ENCODE measurements around the gene TSPAN18. TPM values are rescaled to one million over a fixed set of nuclear protein-coding genes. Genes with fewer than 3 reads are reported as not detected.

TSPAN18 gene
- polyA plus RNA-seq, 1 donor: 44.4 TPM

DNA sequence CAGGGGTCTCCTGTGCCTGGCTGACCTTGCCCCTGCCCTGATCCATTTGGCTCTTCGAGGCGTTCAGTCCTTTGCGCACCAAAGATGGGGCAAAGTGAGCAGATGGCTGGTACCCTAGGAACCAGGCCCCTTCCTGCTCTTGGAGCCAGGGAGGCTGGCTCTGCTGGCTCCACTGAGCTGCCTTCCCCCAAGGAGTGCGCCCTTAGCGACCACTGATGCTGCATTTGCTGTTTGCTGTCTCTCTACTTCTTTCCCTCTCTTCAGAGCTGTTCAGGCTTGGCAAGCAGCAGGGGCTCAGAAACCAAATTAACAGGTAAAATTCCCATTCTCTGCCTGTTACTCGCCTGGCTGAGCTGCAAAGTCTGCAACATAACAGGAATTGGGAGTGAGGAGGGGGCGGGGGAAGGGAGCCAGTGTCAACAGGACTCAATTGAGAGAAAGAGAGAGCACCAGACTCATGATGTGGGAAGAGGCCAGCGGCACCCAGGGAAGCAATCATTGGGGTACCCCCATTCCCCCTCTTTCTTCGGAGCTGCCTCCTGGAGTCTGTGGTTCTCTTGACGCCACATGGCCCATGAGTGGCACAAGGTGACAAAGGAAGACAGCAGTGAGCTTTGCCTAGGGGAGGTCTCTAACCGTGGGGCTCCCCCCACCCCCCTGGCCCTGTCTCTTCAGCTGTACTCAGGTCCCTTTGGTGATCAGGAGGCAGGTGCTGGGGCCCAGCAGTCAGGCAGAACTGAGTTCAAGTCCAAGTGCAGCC, 121.6 kb downstream of the TSPAN18 start:
- no peak for DNase-seq

DNA sequence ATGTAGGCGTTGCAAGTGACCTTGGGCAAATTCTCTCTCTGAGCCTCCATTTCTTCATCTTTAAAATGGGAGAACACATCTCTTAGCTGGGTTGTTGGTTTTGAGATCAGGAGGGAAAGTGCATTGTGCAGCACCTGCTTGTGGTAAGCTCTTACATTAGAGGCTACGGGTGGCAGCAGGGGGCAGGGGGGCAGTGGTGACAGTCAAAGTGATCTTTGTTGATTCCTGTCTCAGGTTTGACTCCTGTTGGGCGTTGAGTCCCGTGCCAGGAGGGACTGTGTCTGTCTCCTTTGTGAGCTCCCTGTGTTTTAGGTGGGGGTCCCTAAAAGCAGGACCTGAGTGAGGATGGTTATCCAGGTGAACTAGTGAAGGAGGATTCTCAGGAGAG, 122.2 kb downstream of the TSPAN18 start:
- DNase-seq: no peak

DNA sequence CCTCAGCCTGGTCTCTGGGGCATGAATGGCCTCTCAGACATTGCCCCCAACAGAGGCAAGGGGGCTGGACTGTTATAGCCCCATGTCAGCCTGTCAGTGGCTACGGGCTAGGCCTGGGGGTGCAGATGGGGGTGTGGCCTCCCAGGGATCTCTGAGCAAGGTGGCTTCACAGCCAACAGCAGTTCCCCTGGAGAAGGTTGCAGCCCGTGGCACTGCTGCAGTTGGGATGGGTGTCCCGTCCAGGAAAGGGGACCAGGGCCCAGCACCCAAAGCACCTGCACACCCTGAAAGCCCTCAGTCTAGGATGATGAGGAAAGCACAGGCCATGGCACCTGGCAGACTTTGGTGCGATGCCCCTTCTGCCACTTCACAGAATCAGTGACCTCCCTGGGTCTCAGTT, 122.7 kb downstream of the TSPAN18 start:
- DNase-seq: no peak

DNA sequence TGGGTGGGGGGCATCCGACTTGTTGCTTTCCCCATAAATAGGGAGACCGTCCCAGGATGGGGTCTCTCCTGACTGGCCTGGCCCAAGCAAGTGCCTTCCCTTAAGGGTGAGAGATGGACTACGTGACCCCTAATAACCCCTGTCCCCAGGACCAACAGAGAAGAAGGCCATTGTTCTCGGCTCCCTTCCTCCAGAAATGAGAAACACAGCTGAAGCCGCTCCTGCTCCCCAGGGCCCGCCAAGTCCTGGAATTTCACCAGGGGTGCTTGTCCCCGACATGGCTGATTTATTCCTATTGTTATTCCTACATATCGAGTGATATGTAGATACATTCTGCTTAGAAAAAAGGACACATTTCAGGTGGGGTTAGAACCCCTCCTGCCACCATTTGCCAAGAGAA, 123.2 kb downstream of the TSPAN18 start:
- no peak for DNase-seq

DNA sequence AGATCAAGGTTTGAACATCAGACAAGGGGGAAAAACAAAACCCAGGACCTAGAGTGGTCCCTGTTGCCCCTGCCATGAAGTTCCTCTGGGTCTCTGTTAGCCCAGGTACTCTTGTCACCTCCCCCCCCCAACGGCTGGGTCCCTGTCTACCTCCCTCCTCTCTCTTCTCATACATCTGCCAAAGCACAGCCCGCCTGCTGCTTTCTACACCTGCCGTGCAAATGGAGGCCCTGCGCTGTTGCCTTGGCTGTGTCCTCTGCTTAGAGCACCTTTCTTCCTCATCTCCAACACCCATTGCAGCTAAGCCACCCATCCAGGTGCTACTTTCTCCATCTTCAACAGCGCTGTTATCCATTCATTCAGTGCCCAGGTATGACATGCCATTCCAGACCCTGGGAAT, 124.7 kb downstream of the TSPAN18 start:
- DNase-seq: no peak

DNA sequence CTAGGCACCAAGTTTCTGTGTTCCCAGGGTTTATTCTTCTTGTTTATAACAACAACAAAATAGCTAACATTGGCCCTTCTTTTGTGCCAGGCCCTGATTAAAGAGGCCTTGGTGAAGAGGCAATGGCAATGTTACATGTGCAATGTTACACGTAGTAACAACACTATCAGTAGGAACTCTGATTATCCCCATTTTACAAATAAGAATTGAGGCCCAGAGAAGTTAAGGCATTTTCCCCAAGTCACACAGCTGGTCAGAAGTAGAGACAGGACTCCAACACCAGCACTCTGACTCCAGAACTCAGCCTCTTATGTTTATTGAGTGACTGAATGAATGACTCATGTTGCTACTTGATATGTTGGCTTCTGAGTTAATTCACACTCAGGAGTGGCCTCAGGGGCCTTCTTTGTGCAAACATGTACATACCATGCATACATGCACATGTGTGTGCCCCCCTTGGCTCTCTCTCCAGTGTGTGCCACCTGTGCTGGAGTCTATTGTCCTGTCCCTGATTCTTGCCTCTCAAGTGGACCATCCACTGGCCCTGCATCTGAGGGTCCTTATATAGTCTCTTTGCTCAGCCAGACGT, 125.5 kb downstream of the TSPAN18 start:
- DNase-seq: no peak

DNA sequence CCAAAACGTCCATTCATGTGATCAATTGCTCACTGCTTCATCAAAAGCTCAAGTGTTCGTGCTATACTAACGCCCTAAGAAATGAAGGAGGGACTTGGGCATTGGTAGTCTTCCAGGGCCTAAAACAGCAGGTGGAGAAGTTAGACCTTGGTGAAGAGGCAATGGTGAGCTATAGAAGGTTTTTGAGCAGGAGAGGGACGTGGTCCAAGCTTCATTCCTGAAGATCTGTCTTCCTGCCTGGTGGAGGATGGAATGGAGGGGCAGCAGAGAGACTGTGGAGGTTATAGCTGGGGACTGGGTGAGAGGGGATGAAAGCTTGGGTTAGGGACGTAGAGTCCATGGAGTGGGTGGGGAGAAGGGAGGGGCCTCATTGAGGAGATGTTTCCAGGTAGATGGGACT, 126.2 kb downstream of the TSPAN18 start:
- no peak for DNase-seq

DNA sequence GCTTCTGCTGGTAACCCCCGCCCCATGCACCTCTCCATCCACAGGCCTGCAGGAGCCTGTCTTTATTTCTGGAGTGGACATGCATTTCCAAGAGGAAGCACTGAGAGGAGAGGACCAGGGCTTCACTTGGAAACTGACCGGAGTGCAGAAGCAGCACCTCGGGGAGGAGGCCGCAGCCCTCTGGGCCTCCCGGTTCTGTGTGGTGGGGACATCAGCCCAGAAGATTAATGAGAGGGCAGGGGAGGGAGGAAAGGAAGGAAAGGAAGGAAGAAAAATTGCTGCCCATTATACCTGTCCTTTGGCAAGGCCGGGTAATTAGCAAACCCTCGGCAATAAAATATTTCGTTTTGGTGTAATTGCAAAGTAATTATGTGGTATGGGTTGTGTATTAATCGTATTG, 126.9 kb downstream of the TSPAN18 start:
- DNase-seq: no peak

DNA sequence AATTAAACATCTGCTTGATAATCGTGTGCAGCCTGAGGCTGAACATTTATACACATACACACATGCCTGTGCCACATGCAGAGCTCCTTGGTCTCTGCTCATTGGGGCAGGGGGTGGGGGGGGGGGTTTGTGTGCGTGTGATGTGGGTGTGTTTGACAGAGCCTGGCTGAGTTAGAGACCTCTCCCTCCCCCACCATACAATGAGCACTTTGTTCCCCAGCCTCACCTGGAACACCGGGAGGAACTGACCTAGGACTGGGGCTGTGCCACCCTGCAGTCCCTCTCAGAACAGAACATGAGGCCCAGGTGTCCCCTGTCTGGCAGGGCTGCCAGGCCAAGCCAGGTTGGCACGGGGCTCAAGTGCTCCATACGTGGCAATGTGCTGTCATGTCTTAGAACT, 127.3 kb downstream of the TSPAN18 start:
- no peak for DNase-seq

DNA sequence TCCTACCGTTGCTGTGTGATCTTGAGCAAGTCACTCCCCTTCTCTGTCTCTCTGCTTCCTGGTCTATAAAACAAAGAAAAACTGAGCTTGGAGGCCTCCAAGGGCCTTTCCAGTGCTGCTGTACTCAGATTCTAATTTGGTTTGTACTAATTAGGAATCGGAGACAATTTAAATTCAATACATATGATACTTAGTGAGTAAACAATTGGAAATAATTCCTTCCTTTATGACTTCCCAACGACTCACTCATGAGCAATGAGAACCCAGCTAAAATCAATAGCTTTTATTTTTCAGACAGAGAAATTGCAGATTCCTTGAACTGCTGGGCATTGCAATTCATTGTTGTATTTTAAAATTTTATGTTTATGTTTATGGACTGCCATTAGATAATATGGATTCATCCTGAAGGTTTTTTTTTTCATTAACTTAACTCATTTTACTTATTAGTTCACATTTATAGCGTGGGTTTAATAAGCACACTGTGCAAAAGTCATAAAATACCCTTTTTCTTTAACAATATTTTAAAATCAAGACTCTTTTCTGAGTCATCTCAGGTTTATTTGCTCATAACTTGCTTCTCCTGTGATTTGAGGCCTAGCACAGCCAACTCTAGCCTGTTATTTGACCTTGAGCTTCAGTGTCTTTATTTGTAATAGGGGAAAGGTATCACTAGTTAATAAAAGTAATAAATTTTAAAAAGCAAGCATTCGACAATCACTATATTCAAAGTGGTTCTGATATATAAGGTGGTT, 128.2 kb downstream of the TSPAN18 start:
- DNase-seq: no peak

DNA sequence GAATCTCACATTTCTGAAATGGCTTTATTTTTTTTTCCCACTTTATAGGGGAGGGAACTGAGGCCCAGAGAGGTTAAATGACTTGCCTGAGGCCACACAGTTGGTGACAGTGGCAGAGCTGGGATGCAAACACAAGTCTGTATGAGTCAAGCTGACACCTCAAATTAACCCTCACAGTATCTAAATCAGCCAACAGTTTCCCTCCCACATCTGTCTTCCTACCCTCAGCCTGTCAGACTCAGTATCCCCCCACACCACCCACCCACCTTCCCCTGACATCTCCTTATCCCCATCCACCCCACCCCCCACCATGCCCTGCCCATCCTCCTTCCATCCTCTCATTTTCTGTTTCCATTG, 128.7 kb downstream of the TSPAN18 start:
- DNase-seq: no peak

DNA sequence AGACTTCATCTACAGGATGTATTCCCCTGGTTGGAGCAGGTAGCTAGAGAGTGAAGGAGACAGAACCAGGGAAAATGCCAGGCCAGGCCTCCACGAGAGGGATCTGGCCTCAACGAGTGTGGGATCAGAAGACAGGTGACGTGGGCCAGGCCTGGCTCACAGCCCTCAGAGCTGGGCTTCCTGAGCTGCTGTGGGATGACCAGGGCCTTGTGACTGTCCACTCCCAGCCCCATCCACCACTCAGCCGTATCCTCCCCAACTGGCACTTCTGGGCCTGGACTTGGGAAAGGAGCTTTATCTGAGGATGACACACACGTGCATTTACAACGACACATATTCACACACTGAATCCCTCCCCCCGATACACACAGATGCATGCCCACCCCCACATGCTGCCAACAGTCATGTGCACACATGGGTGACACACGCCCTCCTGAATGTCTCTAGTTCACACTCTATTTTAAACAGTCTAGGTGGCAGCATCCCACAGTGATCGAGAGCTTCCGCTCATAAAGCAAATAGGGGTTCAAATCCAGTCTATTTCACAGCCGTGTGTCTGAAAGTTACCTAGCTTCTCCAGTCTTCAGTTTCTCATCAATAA, 130.8 kb downstream of the TSPAN18 start:
- no peak for DNase-seq

DNA sequence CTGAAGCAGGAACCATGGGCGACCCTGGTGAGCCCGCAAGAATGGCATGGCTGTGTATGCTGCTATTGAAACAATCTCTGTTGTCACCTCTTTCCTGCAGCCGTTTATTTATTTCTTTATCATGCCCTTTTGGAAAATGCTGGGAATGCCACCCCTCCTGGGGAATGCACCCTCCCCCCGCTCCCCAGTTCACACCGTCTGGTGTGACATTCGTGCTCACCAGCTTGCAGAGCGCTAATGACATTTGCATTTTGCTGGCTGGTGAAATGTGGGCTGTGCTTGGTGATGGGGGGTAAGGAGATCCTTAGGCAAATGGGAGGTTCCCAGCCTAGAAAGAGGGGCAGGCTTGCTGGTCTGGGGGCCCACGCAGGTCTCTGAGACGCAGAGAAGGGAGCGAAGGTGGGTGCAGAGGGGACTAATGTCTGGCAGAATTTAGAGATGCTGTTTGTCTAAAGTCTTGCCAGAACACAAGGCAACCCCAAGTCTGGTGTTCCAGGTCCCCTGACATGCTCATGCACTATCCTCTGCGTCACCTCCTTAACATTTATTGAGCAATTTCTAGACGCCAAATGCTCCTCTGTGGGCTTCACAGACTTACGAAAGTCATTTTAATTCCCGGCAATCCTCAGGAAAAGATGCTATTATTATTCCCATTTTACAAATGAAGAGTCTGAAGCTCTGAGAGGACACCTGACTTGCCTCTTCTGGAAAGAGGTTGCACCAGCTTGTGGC, 132.2 kb downstream of the TSPAN18 start:
- no peak for DNase-seq

DNA sequence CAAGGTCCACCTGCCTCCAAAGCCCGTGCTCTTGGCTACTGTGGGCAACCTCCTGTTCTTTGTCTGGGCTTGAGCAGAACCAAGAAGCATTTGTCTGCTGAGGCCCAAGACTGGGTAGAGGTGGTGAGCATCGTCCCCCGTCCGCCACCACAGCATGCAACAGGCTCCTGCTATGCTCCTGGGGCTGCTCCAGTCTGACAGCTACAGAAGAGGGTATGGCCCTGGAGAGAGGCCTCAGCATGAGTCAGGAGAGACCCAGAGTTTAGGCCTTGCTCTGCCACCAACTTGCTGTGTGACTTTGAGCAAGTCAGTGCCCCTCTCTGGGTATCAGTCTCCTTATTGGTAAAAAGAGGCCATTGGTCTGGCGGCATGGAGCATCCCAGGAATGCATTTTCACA, 132.8 kb downstream of the TSPAN18 start:
- DNase-seq: no peak

DNA sequence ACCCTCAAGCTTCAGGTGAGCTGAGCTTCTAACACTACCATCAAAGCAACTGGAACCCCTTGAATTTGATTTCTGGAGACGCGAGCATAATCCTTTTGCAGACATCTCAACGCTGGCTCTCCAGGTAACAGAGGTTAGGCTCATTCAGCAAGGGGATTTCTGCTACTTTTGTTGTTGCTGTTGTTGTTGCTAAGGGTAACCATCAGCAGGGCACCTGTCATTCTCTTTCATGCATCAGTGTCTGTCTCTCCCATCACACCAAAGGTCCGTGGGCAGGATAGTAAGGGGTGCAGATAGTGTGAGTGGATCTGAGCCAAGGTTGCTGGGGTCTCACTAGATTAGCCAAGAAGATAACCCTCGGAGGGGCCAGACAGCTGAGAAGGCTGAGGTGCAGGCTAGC, 133.6 kb downstream of the TSPAN18 start:
- no peak for DNase-seq

DNA sequence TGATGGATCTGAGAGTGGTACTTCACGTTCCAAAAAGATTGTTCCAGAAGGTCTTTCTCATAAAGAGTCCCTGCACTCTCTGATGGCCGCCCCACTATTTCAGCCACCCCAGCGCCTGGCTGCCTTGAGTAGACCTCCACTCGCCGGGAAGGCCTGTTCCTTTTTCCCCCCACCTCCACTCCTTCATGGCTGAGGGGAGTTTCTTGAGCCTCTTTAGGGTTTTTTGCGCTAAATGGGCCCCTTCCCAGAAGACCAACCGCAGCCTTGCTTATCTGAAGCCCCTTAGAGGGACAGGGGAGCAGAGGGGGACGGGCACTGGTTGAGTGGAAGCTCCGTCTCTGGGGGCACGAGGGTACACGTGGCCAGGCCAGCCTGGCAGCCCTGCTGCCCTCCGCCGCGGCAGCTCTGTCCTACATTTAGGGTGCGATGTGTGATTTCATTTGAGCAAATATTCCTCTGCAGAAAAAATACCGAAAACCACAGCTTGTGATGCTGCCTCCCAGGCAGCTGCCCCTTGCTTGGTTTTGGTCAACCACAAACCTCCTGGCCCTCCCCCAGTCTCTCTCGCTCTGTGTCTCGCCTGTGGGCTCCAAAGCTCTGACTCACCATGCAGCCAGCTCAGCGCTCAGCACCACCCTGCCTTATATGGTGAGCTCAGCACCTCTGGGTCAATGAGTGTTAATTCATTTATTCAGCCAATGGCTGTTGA, 135.2 kb downstream of the TSPAN18 start:
- DNase-seq: no peak

DNA sequence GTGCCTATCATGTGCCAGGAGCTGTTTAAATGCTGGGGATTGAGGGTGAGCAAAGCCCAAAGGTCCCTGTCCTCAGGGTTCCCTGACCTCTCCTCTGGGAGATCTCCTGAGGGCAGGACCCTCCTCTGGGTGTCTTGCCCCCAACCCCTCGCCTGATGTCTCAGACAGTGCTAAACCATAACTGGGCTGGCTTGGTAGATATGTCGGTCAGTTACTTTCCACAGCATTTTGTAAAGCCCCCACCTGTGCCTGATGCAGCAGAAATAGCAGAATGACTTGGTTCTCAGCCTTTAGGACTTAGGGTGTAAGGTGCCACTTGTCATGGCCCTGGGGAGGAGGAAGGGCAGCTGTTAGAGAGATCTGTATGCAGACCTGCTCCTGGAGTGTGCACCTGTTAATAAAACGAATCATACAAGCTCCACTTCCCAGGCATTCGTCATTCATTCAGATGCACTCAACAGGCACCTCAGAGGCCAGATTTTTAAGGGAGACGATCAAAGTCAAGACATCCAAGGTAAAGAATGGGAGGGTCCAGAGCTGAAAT, 135.9 kb downstream of the TSPAN18 start:
- no peak for DNase-seq

DNA sequence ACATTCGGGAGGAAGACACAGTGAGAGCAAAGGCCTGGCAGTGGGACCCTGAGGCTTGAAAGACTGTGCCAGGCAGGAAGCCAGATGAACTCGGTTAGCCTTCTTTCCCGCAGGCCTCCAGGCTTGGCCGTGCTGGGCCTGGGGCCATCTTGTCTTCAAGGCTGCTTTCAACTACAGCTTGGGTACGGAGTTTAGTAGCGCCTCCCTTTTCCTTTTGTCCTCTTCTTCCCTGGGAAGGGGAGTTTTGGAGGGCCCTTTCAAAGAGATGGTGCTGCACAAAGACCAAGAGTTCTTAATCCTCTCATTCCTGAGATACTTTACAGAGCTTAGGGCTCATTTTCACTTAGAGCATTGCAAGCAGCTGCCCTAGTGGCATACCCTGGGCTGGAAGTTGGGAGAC, 136.5 kb downstream of the TSPAN18 start:
- no peak for DNase-seq

DNA sequence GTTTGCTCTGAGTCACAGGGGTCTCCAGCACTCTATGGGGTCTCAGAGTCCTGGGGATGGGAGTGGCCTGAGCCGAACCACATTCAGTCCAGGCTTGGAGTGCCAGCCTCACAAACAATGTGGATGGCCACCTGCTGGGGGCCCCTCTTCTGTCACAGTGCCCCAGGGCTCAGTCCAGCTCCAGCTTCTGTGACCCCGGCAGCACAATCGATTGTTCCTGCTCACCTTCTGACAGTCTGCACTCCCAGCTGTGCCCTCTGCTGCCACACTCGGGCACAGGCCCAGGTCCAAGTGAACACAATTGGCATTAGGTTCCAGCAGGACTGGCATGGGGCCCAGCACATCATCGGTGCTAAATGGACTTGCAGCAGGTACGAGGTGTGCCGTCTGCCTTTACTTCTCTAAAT, 139.1 kb downstream of the TSPAN18 start:
- DNase-seq: no peak

DNA sequence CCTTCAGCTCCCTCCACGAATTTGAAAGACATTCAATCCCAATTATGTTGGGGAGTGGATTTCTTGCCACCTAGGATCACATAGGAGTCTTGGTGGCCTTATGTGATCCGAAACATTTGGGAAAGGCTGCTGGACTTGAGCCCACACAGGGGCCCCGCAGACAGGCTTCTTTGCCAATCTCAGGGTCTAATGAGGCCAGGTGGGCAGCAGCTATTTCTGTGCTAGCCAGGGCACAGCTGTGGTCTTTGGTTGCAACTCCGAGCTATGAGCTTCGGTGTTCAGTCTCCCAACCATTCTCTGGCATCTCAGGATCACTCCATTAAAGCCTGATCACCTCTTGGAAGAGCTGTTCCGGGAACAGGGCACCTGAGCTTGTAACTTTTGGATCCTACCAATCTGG, 139.5 kb downstream of the TSPAN18 start:
- DNase-seq: no peak

DNA sequence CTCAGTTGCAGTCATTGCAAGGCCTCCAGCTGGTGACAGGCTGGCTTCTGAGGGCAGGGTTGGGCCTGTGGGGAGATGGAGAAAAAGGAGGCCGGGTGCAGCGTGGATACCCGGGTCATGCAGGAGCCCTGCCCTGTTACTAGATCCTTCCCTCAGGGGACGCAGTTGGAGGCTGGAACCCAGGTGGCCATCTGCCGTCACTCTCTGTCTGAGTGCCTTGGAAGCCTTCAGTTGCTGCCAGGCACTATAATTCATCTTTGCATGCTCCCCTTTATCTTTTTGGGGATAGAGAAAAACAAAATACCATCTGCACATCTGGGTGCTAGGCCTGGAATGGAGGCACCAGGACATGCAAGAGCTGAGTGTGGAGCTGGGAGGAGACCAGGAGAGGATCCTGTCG, 141.3 kb downstream of the TSPAN18 start:
- no peak for DNase-seq

Measured in left kidney (tissue), 2 donors.